Effector memory CD4-positive, alpha-beta T cell (primary cell): Measurements from ENCODE around the gene NOB1.

Experiments used
- DNase-seq, 3 donors: peaks; one replicate each; pipeline ENCODE4 v3.0.0-alpha.2; 2020
- H3K27ac ChIP-seq: 2 replicates; pipeline ENCODE4 v1.7.0; 2013; ENCODE audit warnings: mild to moderate bottlenecking, low read length, moderate library complexity; ENCODE audit not compliant: insufficient read depth, poor library complexity, severe bottlenecking
- H3K27me3 ChIP-seq: replicated peaks from 2 replicates; pipeline ENCODE4 v1.7.0; 2013; ENCODE audit warnings: mild to moderate bottlenecking, low read length; ENCODE audit not compliant: insufficient read depth, control insufficient read depth, poor library complexity, severe bottlenecking
- H3K36me3 ChIP-seq: 2 replicates; pipeline ENCODE4 v1.7.0; 2013; ENCODE audit warnings: mild to moderate bottlenecking, low read length, moderate library complexity; ENCODE audit not compliant: control insufficient read depth, insufficient read depth
- H3K4me1 ChIP-seq: 2 replicates; pipeline ENCODE4 v1.7.0; 2013; ENCODE audit warnings: low read length, mild to moderate bottlenecking; ENCODE audit not compliant: control insufficient read depth, insufficient read depth, poor library complexity, severe bottlenecking
- H3K4me3 ChIP-seq: 2 replicates; pipeline ENCODE4 v1.7.0; 2013; ENCODE audit warnings: low read length, low read depth, mild to moderate bottlenecking; ENCODE audit not compliant: insufficient read depth, poor library complexity, severe bottlenecking
- H3K9me3 ChIP-seq: 2 replicates; pipeline ENCODE4 v1.7.0; 2013; ENCODE audit warnings: mild to moderate bottlenecking, low read length, moderate library complexity; ENCODE audit not compliant: control insufficient read depth

The NOB1 gene

GRCh38 chr16:69691980-69692911, 62.5 kb downstream of the NOB1 start:
- Histone ChIP-seq H3K27ac (no peak overlapping the region), H3K27me3 (no peaks in the 10 kb centered on the region), H3K4me3 (no peak overlapping the region), H3K4me1 (no peaks in the 10 kb centered on the region), H3K9me3 (no peaks in the 10 kb centered on the region), H3K36me3 (peaks cover 51% of the 10 kb centered on the region)
- no peak for DNase-seq
